ENCODE measurements around the gene MPL.

MPL gene

DNA sequence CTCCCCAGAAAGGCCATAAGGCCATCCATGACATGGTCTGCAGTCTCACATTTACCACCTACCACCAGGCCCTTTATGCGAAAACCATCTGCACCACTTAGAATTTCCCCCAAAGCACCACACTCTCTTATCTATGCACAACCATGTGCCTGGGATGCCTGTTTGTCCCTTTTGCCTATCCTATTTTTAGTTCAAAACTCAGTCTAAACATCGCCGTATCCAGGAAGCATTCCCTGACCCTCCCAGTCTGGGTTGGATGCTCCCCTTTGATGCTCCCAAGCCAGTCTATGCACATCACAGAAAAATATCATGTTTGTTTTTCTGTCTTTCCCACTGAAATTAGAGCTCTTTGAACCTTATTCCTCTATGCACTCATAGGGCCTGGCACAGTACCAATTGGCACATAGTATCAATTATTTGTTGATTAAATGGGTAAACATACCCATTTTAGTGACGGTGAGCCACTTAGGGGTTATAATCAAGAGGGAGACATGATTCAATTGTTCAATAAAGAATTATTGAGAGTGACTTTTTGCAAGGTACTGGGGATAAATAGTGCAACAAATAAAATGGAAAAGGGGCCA, 6.7 kb downstream of the MPL start:
- WGBS, 2 experiments: 96 to 98% methylated on average over 4 of the region's 4 CpGs
- Histone ChIP-seq H3K36me3 (ENCODE audit: control insufficient read depth, insufficient read depth, low read length) (no peaks in the 10 kb centered on the region), H3K27ac (ENCODE audit: insufficient read depth, low read depth, low read length, poor library complexity, severe bottlenecking) (no peak overlapping the region), H3K4me1 (ENCODE audit: control insufficient read depth, insufficient read depth, low read length) (peaks cover 7% of the 10 kb centered on the region), H3K9me3 (ENCODE audit: control insufficient read depth, low read length) (no peaks in the 10 kb centered on the region), H3K27me3 (ENCODE audit: control insufficient read depth, insufficient read depth, low read length, poor library complexity, severe bottlenecking) (no peaks in the 10 kb centered on the region), H3K4me3 (ENCODE audit: insufficient read depth, low read depth, low read length) (no peak overlapping the region)

DNA sequence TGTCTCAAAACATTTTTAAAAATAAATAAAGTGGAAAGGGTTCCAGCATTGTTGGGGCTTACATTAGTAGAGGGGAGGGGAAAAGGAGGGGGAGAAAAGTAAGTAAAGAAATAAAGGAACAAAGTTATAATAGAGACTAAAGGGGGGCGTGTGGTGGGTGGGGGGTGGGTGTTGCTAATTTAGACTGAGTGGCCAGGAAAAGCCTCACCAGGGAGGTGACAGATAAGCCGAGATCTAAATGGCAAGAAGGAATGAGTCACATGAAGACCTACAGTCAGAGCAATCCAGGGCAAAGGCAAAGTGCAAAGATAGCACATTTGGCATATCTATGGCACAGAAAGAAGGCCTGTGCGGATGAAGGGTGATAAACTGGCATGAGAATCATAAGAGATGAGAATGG, 7.5 kb downstream of the MPL start:
- Histone ChIP-seq H3K27ac (ENCODE audit: insufficient read depth, low read depth, low read length, poor library complexity, severe bottlenecking) (no peak overlapping the region), H3K27me3 (ENCODE audit: control insufficient read depth, insufficient read depth, low read length, poor library complexity, severe bottlenecking) (no peaks in the 10 kb centered on the region), H3K4me1 (ENCODE audit: control insufficient read depth, insufficient read depth, low read length) (peaks cover 12% of the 10 kb centered on the region), H3K9me3 (ENCODE audit: control insufficient read depth, low read length) (no peaks in the 10 kb centered on the region), H3K4me3 (ENCODE audit: insufficient read depth, low read depth, low read length) (no peak overlapping the region), H3K36me3 (ENCODE audit: control insufficient read depth, insufficient read depth, low read length) (no peaks in the 10 kb centered on the region)
- 85 to 87% methylated on average over 3 of the region's 3 CpGs for WGBS, 2 experiments

DNA sequence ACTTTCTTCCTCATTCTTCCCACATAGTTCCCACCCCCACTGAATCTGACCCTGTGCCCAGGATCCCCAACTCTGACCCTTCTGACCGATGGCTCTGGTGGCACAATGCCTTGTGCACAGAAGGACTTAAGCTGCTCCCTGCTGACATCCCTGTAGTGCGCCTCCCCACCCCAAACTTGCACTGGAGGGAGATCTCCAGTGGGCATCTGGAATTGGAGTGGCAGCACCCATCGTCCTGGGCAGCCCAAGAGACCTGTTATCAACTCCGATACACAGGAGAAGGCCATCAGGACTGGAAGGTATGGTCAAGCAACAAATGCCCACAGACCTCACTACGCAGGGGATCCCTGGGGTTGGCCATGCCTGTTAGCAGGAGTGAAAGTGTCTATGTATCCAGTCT, 9.0 kb downstream of the MPL start:
- H3K27ac ChIP-seq (ENCODE audit: insufficient read depth, low read depth, low read length, poor library complexity, severe bottlenecking): no peak overlapping the region
- no peaks in the 10 kb centered on the region for H3K27me3 ChIP-seq (ENCODE audit: control insufficient read depth, insufficient read depth, low read length, poor library complexity, severe bottlenecking)
- no peaks in the 10 kb centered on the region for H3K9me3 ChIP-seq (ENCODE audit: control insufficient read depth, low read length)
- H3K4me3 ChIP-seq (ENCODE audit: insufficient read depth, low read depth, low read length): no peak overlapping the region
- 86 to 91% methylated on average over 5 of the region's 5 CpGs for WGBS, 2 experiments
- no peaks in the 10 kb centered on the region for H3K36me3 ChIP-seq (ENCODE audit: control insufficient read depth, insufficient read depth, low read length)
- H3K4me1 ChIP-seq (ENCODE audit: control insufficient read depth, insufficient read depth, low read length): peaks cover 14% of the 10 kb centered on the region

DNA sequence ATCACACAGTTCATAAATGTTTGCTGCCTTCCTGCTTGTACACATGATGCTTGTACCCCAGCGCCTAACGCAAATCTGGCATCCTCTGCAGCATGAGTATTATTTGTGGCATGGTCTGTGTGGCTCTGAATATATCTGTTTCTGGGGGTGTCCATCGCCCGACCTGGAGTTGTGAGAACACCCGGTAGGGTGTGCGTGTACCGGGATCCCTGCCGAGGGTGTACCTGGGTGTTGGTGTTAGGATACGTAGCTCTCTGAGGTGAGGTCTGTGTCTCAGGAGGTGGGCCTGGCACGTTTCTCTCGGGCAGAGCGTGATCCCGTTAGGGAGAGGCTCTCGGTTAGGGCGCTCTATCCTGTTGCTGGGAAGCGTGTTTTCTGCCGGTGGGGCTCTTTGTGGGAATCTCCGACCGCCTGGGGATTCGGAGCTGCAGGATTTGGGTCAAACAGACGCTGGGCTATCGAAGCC, 10.8 kb downstream of the MPL start:
- Histone ChIP-seq H3K27ac (ENCODE audit: insufficient read depth, low read depth, low read length, poor library complexity, severe bottlenecking) (no peak overlapping the region), H3K4me3 (ENCODE audit: insufficient read depth, low read depth, low read length) (peak overlapping the region; percentile 39), H3K27me3 (ENCODE audit: control insufficient read depth, insufficient read depth, low read length, poor library complexity, severe bottlenecking) (no peaks in the 10 kb centered on the region), H3K9me3 (ENCODE audit: control insufficient read depth, low read length) (no peaks in the 10 kb centered on the region), H3K4me1 (ENCODE audit: control insufficient read depth, insufficient read depth, low read length) (peaks cover 25% of the 10 kb centered on the region), H3K36me3 (ENCODE audit: control insufficient read depth, insufficient read depth, low read length) (no peaks in the 10 kb centered on the region)
- WGBS, 2 experiments: 28 to 33% methylated on average over 22 of the region's 22 CpGs

DNA sequence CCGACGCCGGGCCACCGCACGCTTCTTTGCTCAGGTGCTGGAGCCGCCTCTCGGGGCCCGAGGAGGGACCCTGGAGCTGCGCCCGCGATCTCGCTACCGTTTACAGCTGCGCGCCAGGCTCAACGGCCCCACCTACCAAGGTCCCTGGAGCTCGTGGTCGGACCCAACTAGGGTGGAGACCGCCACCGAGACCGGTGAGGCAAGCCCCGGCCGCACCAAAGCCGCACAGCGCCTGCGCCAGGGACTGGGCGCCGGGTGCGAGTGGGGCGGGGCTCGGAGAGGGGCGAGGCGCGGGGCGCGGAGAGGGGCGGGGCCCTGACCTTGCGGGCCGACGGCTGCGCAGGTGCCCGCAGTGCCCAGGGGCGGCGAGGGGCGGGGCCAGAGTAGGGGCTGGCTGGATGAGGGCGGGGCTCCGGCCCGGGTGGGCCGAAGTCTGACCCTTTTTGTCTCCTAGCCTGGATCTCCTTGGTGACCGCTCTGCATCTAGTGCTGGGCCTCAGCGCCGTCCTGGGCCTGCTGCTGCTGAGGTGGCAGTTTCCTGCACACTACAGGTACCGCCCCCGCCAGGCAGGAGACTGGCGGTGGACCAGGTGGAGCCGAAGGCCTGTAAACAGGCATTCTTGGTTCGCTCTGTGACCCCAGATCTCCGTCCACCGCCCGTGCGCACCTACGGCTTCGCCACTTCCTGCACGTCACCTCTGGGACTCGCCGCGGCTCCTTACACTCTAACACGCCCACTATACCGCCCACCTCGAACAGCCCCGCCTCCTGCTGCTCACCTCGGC, 11.4 kb downstream of the MPL start:
- Histone ChIP-seq H3K36me3 (ENCODE audit: control insufficient read depth, insufficient read depth, low read length) (no peaks in the 10 kb centered on the region), H3K4me3 (ENCODE audit: insufficient read depth, low read depth, low read length) (peak overlapping the region; percentile 39), H3K9me3 (ENCODE audit: control insufficient read depth, low read length) (no peaks in the 10 kb centered on the region), H3K4me1 (ENCODE audit: control insufficient read depth, insufficient read depth, low read length) (peaks cover 25% of the 10 kb centered on the region), H3K27me3 (ENCODE audit: control insufficient read depth, insufficient read depth, low read length, poor library complexity, severe bottlenecking) (no peaks in the 10 kb centered on the region), H3K27ac (ENCODE audit: insufficient read depth, low read depth, low read length, poor library complexity, severe bottlenecking) (peak overlapping the region; percentile 96)
- 1% methylated on average over 72 of the region's 72 CpGs for WGBS, 2 experiments

DNA sequence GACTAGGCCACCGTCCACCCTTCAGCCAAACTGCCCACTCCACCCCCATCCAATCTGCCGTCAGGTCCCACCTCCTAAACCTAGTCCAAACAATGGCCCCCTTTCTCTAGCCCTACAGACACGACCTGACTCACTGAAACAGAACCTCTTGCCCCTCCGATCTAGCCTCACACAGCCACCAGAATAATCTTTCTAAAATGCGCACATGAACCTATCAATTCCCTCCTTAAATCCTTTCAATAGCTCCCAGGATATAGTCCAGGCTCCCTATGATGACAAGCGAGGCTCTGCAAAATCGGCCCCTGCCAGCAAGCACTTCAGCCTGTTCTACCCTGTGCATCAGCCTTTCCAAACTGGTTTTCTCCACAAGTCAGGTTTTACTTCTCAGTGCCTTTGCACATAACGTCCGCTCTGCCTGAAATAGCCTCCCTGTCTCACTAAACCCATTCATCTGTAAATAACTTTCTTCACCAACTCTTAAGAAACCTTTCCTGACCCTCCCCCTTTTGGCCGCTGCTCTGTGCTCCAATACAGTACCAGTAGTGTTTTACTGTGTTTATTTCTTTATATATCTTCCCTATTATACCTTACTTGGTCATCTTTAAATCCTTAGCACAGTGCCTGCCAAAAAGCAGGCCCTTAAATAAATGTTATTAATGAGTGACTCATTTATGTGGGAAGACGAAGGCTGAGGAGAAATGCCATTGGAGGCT, 12.1 kb downstream of the MPL start:
- Histone ChIP-seq H3K4me3 (ENCODE audit: insufficient read depth, low read depth, low read length) (peak overlapping the region; percentile 39), H3K9me3 (ENCODE audit: control insufficient read depth, low read length) (no peaks in the 10 kb centered on the region), H3K27me3 (ENCODE audit: control insufficient read depth, insufficient read depth, low read length, poor library complexity, severe bottlenecking) (no peaks in the 10 kb centered on the region), H3K4me1 (ENCODE audit: control insufficient read depth, insufficient read depth, low read length) (peaks cover 25% of the 10 kb centered on the region), H3K27ac (ENCODE audit: insufficient read depth, low read depth, low read length, poor library complexity, severe bottlenecking) (peak overlapping the region; percentile 96), H3K36me3 (ENCODE audit: control insufficient read depth, insufficient read depth, low read length) (no peaks in the 10 kb centered on the region)
- 30 to 31% methylated on average over 10 of the region's 11 CpGs for WGBS, 2 experiments

DNA sequence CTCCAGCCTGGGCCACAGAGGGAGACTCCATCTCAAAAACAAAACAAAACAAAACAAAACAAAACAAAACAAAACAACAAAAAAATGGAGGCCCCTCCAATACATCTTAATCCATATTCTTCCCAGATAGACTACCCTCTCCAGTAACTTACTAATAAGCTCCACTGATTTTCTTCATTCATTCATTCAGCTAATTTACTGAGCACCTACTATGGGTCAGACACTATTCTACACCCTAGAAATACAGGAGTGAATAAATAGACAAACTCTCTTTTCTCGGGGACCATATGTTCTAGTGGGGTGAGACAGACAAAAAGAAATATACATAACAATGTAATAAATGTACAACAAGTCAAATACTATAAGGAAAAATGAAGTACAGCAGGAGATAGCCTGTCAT, 13.4 kb downstream of the MPL start:
- no peak overlapping the region for H3K27ac ChIP-seq (ENCODE audit: insufficient read depth, low read depth, low read length, poor library complexity, severe bottlenecking)
- H3K36me3 ChIP-seq (ENCODE audit: control insufficient read depth, insufficient read depth, low read length): no peaks in the 10 kb centered on the region
- H3K27me3 ChIP-seq (ENCODE audit: control insufficient read depth, insufficient read depth, low read length, poor library complexity, severe bottlenecking): no peaks in the 10 kb centered on the region
- no CpG with 5 or more reads among the region's 1 CpG for WGBS, 2 experiments
- H3K4me3 ChIP-seq (ENCODE audit: insufficient read depth, low read depth, low read length): no peak overlapping the region
- H3K4me1 ChIP-seq (ENCODE audit: control insufficient read depth, insufficient read depth, low read length): peaks cover 25% of the 10 kb centered on the region
- H3K9me3 ChIP-seq (ENCODE audit: control insufficient read depth, low read length): no peaks in the 10 kb centered on the region

DNA sequence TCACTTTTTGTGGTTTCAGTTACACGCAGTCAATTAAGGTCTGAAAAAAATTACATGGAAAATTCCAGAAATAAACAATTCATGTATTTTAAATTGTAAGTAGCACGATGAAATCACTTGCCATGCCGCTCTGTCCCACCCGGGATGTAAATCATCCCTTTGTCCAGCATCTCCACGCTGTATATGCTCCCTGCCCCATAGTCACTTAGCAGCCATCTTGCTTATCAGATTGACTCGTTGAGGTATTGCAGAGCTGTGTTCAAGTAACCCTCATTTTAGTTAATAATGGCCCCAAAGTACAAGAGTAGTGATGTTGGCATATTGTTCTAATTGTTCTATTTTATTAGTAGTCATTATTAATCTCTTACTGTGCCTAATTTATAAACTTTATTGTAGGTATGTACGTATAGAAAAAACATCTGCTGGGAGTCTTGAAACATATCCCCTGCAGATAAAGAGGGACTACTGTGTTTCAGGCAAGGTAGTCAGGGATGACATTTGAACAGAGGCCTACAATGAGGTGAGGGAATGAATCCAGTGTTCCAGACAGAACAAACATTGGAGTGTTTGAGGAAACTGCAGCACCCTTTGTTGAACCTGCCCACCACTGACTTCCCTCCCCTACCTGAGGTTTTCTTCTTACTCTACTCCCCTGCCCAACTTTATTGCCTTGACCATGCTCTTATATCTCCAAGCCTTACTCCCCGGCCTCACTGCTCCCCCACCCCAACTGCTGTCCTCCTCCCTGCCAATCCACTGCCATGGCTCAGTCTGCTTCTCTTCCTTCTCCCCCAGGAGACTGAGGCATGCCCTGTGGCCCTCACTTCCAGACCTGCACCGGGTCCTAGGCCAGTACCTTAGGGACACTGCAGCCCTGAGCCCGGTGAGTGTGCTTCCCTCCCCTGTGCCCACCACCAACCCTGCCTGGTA, 14.1 kb downstream of the MPL start:
- no peak overlapping the region for H3K4me3 ChIP-seq (ENCODE audit: insufficient read depth, low read depth, low read length)
- no peaks in the 10 kb centered on the region for H3K36me3 ChIP-seq (ENCODE audit: control insufficient read depth, insufficient read depth, low read length)
- no peaks in the 10 kb centered on the region for H3K9me3 ChIP-seq (ENCODE audit: control insufficient read depth, low read length)
- peaks cover 21% of the 10 kb centered on the region for H3K4me1 ChIP-seq (ENCODE audit: control insufficient read depth, insufficient read depth, low read length)
- H3K27me3 ChIP-seq (ENCODE audit: control insufficient read depth, insufficient read depth, low read length, poor library complexity, severe bottlenecking): no peaks in the 10 kb centered on the region
- no peak overlapping the region for H3K27ac ChIP-seq (ENCODE audit: insufficient read depth, low read depth, low read length, poor library complexity, severe bottlenecking)
- WGBS, 2 experiments: 94 to 95% methylated on average over 9 to 10 of the region's 10 CpGs

DNA sequence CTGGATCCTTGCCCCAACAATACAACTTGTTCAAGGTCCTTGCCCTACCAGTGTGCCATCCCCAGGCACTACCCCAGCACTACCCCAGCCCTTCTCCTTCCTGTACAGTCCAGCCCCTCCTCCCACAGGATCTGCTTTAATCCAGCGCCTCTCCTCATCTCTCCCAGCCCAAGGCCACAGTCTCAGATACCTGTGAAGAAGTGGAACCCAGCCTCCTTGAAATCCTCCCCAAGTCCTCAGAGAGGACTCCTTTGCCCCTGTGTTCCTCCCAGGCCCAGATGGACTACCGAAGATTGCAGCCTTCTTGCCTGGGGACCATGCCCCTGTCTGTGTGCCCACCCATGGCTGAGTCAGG, 14.7 kb downstream of the MPL start:
- Histone ChIP-seq H3K9me3 (ENCODE audit: control insufficient read depth, low read length) (no peaks in the 10 kb centered on the region), H3K36me3 (ENCODE audit: control insufficient read depth, insufficient read depth, low read length) (no peaks in the 10 kb centered on the region), H3K27ac (ENCODE audit: insufficient read depth, low read depth, low read length, poor library complexity, severe bottlenecking) (no peak overlapping the region), H3K27me3 (ENCODE audit: control insufficient read depth, insufficient read depth, low read length, poor library complexity, severe bottlenecking) (no peaks in the 10 kb centered on the region), H3K4me1 (ENCODE audit: control insufficient read depth, insufficient read depth, low read length) (peaks cover 18% of the 10 kb centered on the region), H3K4me3 (ENCODE audit: insufficient read depth, low read depth, low read length) (no peak overlapping the region)
- WGBS, 2 experiments: 85 to 93% methylated on average over 2 of the region's 2 CpGs
